ENCODE data around the gene ADCY10. TPM values are rescaled to one million over a fixed set of nuclear protein-coding genes. Genes with fewer than 3 reads are reported as not detected.

Gene ADCY10
- total and polyA plus RNA-seq, 2 experiments from 2014 or later, result not detected

DNA sequence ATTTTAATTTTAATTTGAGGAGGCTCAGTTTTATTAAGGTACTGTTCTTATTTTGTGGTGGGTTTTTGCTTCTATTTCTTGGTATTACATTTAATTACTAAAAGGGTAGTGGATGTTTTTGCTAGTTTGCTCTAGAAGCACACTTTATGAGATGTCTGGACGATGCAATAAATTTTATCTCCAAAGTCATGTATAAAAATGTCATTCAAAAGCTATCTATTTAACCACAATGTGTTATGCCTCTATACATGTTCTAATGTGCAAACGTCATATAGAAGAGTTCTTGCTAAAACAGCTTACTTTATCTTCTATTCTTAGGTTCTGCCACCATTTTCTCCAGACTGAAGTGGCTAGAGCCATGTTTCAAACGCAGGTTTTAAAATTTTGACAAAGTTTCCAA, 35.9 kb upstream of the ADCY10 start:
- Mint-ChIP-seq H3K4me1 (peaks cover 15% of the 10 kb centered on the region), H3K9me3 (no peaks in the 10 kb centered on the region), H3K27ac (no peak overlapping the region), H3K36me3 (ENCODE audit: low read depth) (peaks cover 35% of the 10 kb centered on the region), H3K4me3 (no peak overlapping the region), H3K27me3 (ENCODE audit: insufficient read depth, low read depth, poor library complexity) (peaks cover 2% of the 10 kb centered on the region)
- Histone ChIP-seq H3K27me3 (ENCODE audit: insufficient read depth) (no peaks in the 10 kb centered on the region), H3K4me2 (no peak overlapping the region), H4K20me1 (replicated peaks; ENCODE audit: insufficient read depth) (0 out of 2 replicates have a peak, but pooled peaks cover 9% of the 10 kb centered on the region), H3F3A (replicated peaks; ENCODE audit: low read depth) (no peaks in the 10 kb centered on the region), H3K4me3 (no peak overlapping the region), H3K27ac (ENCODE audit: low read depth) (no peak overlapping the region), H3K9me2 (ENCODE audit: insufficient read depth) (no peaks in the 10 kb centered on the region), H2AFZ (no peak overlapping the region), H3K36me3 (ENCODE audit: insufficient read depth) (peaks cover 10% of the 10 kb centered on the region; the same call in 1 of the 2 replicates), H3K4me1 (ENCODE audit: insufficient read depth) (peaks cover 14% of the 10 kb centered on the region; the same call in 1 of the 2 replicates), H3K79me2 (replicated peaks; ENCODE audit: insufficient read depth) (peaks cover 73% of the 10 kb centered on the region)
- ATAC-seq, result no peak
- DNase-seq (ENCODE audit: low spot score), result no peak
- TF ChIP-seq, protein P1, sequence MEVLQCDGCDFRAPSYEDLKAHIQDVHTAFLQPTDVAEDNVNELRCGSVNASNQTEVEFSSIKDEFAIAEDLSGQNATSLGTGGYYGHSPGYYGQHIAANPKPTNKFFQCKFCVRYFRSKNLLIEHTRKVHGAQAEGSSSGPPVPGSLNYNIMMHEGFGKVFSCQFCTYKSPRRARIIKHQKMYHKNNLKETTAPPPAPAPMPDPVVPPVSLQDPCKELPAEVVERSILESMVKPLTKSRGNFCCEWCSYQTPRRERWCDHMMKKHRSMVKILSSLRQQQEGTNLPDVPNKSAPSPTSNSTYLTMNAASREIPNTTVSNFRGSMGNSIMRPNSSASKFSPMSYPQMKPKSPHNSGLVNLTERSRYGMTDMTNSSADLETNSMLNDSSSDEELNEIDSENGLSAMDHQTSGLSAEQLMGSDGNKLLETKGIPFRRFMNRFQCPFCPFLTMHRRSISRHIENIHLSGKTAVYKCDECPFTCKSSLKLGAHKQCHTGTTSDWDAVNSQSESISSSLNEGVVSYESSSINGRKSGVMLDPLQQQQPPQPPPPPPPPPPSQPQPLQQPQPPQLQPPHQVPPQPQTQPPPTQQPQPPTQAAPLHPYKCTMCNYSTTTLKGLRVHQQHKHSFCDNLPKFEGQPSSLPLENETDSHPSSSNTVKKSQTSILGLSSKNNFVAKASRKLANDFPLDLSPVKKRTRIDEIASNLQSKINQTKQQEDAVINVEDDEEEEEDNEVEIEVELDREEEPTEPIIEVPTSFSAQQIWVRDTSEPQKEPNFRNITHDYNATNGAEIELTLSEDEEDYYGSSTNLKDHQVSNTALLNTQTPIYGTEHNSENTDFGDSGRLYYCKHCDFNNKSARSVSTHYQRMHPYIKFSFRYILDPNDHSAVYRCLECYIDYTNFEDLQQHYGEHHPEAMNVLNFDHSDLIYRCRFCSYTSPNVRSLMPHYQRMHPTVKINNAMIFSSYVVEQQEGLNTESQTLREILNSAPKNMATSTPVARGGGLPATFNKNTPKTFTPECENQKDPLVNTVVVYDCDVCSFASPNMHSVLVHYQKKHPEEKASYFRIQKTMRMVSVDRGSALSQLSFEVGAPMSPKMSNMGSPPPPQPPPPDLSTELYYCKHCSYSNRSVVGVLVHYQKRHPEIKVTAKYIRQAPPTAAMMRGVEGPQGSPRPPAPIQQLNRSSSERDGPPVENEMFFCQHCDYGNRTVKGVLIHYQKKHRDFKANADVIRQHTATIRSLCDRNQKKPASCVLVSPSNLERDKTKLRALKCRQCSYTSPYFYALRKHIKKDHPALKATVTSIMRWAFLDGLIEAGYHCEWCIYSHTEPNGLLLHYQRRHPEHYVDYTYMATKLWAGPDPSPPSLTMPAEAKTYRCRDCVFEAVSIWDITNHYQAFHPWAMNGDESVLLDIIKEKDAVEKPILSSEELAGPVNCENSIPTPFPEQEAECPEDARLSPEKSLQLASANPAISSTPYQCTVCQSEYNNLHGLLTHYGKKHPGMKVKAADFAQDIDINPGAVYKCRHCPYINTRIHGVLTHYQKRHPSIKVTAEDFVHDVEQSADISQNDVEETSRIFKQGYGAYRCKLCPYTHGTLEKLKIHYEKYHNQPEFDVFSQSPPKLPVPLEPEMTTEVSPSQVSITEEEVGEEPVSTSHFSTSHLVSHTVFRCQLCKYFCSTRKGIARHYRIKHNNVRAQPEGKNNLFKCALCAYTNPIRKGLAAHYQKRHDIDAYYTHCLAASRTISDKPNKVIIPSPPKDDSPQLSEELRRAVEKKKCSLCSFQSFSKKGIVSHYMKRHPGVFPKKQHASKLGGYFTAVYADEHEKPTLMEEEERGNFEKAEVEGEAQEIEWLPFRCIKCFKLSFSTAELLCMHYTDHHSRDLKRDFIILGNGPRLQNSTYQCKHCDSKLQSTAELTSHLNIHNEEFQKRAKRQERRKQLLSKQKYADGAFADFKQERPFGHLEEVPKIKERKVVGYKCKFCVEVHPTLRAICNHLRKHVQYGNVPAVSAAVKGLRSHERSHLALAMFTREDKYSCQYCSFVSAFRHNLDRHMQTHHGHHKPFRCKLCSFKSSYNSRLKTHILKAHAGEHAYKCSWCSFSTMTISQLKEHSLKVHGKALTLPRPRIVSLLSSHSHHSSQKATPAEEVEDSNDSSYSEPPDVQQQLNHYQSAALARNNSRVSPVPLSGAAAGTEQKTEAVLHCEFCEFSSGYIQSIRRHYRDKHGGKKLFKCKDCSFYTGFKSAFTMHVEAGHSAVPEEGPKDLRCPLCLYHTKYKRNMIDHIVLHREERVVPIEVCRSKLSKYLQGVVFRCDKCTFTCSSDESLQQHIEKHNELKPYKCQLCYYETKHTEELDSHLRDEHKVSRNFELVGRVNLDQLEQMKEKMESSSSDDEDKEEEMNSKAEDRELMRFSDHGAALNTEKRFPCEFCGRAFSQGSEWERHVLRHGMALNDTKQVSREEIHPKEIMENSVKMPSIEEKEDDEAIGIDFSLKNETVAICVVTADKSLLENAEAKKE (CRISPR knock-in tag; IDR thresholded peaks at IDR 0.05), result no peak
- TF ChIP-seq EZH2 (IDR thresholded peaks at IDR 0.05; ENCODE audit: low read depth, unreplicated experiment) (no peak), JUNB (IDR thresholded peaks at IDR 0.05; ENCODE audit: unreplicated experiment) (no peak), NANOG (IDR thresholded peaks at IDR 0.05; ENCODE audit: borderline replicate concordance) (no peak)
- TF ChIP-seq, protein P2, sequence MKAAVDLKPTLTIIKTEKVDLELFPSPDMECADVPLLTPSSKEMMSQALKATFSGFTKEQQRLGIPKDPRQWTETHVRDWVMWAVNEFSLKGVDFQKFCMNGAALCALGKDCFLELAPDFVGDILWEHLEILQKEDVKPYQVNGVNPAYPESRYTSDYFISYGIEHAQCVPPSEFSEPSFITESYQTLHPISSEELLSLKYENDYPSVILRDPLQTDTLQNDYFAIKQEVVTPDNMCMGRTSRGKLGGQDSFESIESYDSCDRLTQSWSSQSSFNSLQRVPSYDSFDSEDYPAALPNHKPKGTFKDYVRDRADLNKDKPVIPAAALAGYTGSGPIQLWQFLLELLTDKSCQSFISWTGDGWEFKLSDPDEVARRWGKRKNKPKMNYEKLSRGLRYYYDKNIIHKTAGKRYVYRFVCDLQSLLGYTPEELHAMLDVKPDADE (IDR thresholded peaks at IDR 0.05), result no peak

Data from GM23338 (cell line).